AG09319 (cell line): ENCODE measurements around the gene CENPM.

Experiments used
- DNase-seq: peaks from one replicate; pipeline ENCODE4 v3.0.0-alpha.2; 2010; ENCODE audit warnings: low read depth; ENCODE audit errors: extremely low read depth
- TF ChIP-seq, protein P1 (sequence below): IDR thresholded peaks from 2 replicates; pipeline ENCODE4 v1.5.1; 2011; ENCODE audit warnings: low read depth, mild to moderate bottlenecking, inconsistent platforms, low read length, moderate library complexity

CENPM gene

DNA sequence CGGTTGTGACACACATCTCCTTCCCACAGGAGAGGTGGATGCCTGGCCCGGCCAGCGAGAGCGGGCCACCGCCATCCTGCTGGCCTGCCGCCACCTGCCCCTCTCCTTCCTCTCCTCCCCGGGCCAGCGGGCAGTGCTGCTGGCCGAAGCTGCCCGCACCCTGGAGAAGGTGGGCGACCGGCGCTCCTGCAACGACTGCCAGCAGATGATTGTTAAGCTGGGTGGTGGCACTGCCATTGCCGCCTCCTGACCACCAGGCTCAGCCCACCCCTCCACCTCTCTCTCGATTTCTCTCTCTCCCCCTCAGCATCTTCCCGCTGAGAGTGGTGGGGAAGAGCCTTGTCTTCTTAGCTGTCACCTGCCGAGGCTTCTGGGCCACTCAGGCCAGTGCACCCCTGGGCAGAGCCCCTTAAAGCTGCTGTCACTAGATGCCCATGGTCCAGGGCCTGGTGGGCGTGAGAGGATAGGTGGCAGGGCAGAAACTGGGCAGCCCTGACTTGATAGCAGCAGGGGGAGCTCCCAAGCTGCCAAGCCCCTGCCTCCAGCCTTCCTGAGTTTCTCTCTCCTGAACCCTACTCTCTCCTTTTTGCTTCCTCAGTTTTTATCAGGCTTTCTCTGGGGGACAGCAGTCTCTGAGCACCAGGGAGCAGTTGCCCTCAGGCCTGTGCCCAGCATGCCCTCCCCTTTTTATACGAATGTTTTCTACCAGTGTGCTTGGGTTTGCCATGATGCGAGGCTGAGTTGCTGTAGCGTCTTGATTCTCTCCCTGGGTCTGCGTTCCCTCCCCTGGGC lies 41.3 kb downstream of the CENPM start:
- no peak for DNase-seq
- TF ChIP-seq, protein P1, sequence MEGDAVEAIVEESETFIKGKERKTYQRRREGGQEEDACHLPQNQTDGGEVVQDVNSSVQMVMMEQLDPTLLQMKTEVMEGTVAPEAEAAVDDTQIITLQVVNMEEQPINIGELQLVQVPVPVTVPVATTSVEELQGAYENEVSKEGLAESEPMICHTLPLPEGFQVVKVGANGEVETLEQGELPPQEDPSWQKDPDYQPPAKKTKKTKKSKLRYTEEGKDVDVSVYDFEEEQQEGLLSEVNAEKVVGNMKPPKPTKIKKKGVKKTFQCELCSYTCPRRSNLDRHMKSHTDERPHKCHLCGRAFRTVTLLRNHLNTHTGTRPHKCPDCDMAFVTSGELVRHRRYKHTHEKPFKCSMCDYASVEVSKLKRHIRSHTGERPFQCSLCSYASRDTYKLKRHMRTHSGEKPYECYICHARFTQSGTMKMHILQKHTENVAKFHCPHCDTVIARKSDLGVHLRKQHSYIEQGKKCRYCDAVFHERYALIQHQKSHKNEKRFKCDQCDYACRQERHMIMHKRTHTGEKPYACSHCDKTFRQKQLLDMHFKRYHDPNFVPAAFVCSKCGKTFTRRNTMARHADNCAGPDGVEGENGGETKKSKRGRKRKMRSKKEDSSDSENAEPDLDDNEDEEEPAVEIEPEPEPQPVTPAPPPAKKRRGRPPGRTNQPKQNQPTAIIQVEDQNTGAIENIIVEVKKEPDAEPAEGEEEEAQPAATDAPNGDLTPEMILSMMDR: no peak

DNA sequence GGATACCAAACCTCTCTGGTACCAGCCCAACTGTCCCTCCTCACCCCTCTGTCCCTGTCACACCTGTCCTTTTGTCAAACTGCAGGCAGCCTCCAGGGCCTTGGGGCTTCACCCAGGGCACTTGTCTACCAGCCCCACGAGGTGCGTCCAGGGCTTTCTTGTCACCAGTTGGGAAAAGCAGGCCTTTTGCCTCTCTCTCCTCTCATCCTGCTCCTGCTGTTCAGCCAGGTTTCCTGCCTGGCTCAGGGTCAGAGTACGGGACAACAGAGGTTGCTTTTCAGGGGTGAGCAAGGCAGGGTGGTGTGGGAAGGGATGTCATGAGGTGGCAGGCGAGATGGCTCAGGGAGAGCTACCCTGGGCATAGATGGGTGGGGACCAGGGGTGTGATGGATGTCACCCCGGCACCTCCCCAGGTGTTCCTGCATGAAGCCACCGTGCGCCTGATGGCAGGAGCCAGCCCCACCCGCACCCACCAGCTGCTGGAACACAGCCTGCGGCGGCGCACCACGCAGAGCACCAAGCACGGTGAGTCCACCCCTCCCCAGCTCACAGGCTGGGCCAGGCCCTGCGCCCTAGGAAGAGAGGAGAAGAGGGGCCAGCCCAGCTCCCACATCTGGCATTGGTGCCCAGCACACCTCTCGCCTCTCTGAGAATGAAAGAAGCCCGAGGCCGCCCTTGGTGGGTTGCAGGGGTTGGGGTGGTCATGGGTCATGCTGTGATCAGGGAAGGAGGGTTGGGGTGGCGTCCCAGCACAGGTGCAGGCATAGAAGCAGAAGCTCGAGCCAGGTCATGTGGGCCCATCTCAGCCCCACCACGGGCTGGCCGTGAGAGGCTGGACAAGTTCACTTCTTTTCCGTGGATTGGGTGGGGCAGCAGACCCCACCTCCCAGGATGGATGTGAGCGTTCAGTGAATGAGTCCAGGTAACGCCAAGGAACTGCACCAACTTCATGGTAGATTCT lies 42.2 kb downstream of the CENPM start:
- no peak for DNase-seq
- TF ChIP-seq, protein P1: no peak

DNA sequence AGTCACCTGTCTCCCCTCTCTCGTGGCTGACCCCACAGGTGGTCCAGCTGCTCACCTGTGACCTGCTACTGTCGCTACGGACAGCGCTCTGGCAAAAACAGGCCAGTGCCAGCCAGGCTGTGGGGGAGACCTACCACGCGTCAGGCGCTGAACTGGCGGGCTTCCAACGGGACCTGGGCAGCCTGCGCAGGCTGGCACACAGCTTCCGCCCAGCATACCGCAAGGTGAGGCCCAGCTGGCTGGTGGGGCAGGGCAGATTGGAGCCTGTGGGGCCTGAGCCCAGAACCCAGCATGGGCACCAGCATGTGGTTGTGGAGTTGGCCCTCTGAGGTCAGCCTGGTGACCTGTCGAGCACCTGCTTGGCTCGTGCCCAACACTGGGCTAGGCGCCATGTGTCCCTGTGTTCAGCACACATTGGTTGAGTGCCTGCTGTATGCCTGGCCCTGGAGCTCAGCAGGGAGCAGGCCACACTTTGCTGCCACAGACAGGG lies 44.0 kb downstream of the CENPM start:
- no peak for DNase-seq
- TF ChIP-seq, protein P1: no peak

DNA sequence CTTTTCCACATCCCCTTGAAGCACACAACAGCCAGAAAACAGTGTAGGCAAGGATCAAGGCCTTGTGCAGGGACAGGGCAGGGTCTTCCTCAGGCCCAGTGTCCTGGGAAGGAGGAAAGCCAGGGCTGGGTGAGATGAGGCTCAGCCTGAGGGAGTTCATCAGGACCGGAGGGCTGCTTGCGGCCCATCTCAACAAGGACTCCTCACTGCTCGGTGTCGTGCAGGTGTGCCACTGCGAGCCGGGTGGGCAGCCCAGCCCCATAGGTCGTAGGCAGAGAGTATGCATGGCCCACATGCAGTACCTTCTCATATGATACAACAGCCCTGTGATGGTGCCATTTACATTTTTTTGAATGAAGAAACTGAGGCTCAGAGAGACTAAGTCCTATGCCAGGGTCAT lies 44.9 kb downstream of the CENPM start:
- TF ChIP-seq, protein P1: no peak
- no peak for DNase-seq

DNA sequence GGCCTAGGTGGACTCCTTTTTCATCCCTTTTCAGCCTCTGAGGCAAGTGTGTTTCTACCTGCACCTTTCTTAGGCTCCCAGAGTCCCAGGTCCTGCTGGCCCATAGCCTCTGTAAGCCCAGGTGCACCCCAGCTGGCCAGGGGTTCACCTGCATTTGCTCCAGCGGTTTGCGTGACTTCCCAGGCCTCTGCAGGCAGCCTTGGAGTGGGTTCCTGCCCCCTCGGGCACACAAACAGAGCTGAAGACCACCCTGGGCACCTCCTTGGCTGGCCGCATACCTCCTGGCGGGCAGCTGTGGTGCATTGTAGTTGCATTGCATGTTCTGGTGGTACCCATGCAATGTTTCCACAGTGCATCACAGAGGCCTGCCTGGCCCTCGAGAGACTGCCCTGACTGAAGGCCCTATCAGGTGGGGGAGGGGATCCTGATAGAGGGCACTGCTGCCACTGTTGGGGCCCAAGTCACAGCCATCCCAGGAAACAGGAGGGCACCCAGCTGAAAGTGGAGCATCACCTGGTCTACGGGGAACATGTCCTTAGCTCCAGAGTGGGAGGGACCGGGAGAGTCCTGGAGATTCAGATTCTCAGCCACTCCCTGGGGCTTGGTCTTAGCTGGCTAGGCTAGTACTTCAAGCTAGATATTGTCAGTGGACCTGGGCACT lies 46.2 kb downstream of the CENPM start:
- TF ChIP-seq, protein P1: no peak

DNA sequence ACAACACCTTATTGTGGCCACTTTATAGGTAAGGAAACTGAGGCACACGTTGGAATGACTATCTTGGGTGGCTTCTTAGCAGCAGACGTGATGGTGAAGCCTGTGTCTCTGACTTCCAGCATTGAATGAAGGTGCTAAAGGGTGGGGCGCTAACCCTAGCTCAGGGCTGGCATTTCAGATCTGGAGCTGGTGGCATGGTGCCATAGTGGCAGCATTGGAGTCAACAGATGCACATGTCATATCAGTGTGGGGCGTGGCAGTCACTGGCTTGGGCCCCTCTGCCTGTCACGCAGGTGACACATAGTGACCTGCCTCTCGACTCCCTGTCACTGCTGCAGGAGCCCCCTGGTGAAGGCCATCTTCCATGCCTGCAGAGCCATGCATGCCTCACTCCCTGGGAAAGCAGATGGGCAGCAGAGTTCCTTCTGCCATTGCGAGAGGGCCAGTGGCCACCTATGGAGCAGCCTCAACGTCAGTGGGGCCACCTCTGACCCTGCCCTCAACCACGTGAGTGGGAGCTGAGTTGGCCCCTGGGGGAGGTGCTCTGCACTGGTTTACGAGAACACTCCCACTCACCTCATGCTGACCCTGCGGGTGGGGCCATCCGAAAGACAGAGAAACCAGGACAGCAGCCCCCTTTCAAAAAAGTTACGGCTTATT lies 46.8 kb downstream of the CENPM start:
- DNase-seq: no peak
- TF ChIP-seq, protein P1: no peak

More for the DNA sequence above, 46.2 kb downstream of the CENPM start:
- no peak for DNase-seq
